Caco-2 (cell line): ENCODE measurements around the gene ADIPOR2. TPM values are rescaled to one million over a fixed set of nuclear protein-coding genes. Genes with fewer than 3 reads are reported as not detected.

Source experiments
- BruUV-seq: library from RNA; stranded (reverse); fragments of 400-500 nt; replicated peaks from 2 replicates; lab custom pipeline; 2021; lab: Mats Ljungman, UMichigan
- CTCF ChIA-PET: fragments of 300-600 bp; sonication (Branson Sonifier 250); formaldehyde crosslinking; loops from one replicate; lab custom pipeline; 2022; ENCODE audit warnings: antibody characterized with exemption; lab: Charles Lee
- POLR2A ChIA-PET: fragments of 300-600 bp; sonication (Branson Sonifier 250); formaldehyde crosslinking; loops from one replicate; lab custom pipeline; 2022; ENCODE audit warnings: antibody characterized with exemption; lab: Charles Lee
- DNase-seq, 2 experiments: peaks; one replicate each; pipeline versions ENCODE4 v3.0.0 to v3.0.0-alpha.2; 2020 to 2022
- H3K27me3 ChIP-seq: replicated peaks from 2 replicates; pipeline ENCODE4 v1.6.0; 2011; ENCODE audit warnings: low read length; ENCODE audit not compliant: control insufficient read depth, insufficient read depth
- H3K36me3 ChIP-seq: 2 replicates; pipeline ENCODE4 v1.5.1; 2011; ENCODE audit warnings: low read length; ENCODE audit not compliant: control insufficient read depth, insufficient read depth
- H3K4me1 ChIP-seq: fragments of 250-450 bp; sonication (Bioruptor Pico); 2 replicates; pipeline ENCODE4 v1.5.1; 2020; ENCODE audit warnings: mild to moderate bottlenecking
- H3K4me3 ChIP-seq: 2 replicates; pipeline ENCODE4 v1.5.1; 2011; ENCODE audit warnings: low read depth, mild to moderate bottlenecking, control low read depth, low read length
- H3K9me3 ChIP-seq: fragments of 250-450 bp; sonication (Bioruptor Pico); 2 replicates; pipeline ENCODE4 v1.5.1; 2020; ENCODE audit warnings: mild to moderate bottlenecking, moderate library complexity
- H3K27ac Mint-ChIP-seq: one replicate; pipeline ENCODE4 v1.8.0; 2022; ENCODE audit warnings: mixed read lengths; ENCODE audit not compliant: unreplicated experiment
- H3K27me3 Mint-ChIP-seq: one replicate; pipeline ENCODE4 v1.8.0; 2022; ENCODE audit warnings: mixed read lengths; ENCODE audit not compliant: insufficient read depth, unreplicated experiment
- H3K36me3 Mint-ChIP-seq: one replicate; pipeline ENCODE4 v1.8.0; 2022; ENCODE audit warnings: mild to moderate bottlenecking, mixed read lengths; ENCODE audit not compliant: insufficient read depth, unreplicated experiment
- H3K4me1 Mint-ChIP-seq: one replicate; pipeline ENCODE4 v1.8.0; 2022; ENCODE audit warnings: low read depth, mixed read lengths; ENCODE audit not compliant: unreplicated experiment
- H3K4me3 Mint-ChIP-seq: one replicate; pipeline ENCODE4 v1.8.0; 2022; ENCODE audit warnings: mild to moderate bottlenecking, moderate library complexity, mixed read lengths; ENCODE audit not compliant: unreplicated experiment
- H3K9me3 Mint-ChIP-seq: one replicate; pipeline ENCODE4 v1.8.0; 2022; ENCODE audit warnings: mixed read lengths; ENCODE audit not compliant: unreplicated experiment
- intact Hi-C: fragments of 100-400 bp; cut with micrococcal nuclease; formaldehyde crosslinking; loops from one replicate; pipeline ENCODE4 v1.10.0; 2022; ENCODE audit not compliant: unreplicated experiment
- total RNA-seq: library from RNA; stranded (reverse); gene quantifications from 2 replicates; pipeline ENCODE4 v1.2.3, GENCODE V29; 2022
- TF ChIP-seq, protein P1 (sequence below), 2 experiments: fragments of 200-600 bp in 1 of 2; IDR thresholded peaks; 1 replicate in 1 of 2; 2 replicates in 1 of 2; pipeline versions ENCODE4 v1.5.1 to v1.8.0; 2011 to 2022; ENCODE audit warnings: antibody characterized with exemption in 1 of 2, control low read depth in 1 of 2, inconsistent platforms in 1 of 2, low read depth in 1 of 2, low read length in 1 of 2, mild to moderate bottlenecking in 1 of 2, moderate library complexity in 1 of 2; ENCODE audit not compliant: insufficient read depth in 1 of 2, severe bottlenecking in 1 of 2, unreplicated experiment in 1 of 2

The ADIPOR2 gene
- total RNA-seq, 1 experiment from 2014 or later, result 119 TPM

DNA sequence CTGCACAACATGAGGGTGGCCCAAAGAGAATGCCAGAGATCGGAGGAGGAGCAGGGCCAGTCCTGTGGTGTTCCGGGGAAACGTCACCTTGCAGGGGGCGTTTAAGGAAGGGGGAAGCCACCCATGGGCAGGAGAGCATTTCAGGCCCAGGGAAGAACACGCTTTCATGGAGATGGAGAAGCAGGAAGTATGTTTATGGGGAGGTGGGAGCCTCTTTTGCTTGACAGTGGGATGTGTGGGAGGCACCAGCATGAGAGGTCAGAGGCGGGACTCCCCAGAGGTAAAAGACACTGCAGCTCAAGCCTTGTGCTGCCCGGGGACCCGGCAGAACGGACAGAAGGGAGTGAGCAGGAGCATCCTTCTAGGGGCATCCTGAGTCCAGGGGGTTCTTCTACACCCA is 128.2 kb downstream of the ADIPOR2 start:
- H3K36me3 Mint-ChIP-seq, result peaks cover 5% of the 10 kb centered on the region
- no peaks in the 10 kb centered on the region for H3K27me3 ChIP-seq
- intact Hi-C loops, result no loop called here
- peaks cover 7% of the 10 kb centered on the region for H3K4me1 Mint-ChIP-seq
- ChIA-PET POLR2A (no interaction called here), CTCF (no interaction called here)
- BruUV-seq, result no TSS peak
- H3K27ac Mint-ChIP-seq, result no peak overlapping the region
- no peaks in the 10 kb centered on the region for H3K36me3 ChIP-seq
- TF ChIP-seq, protein P1, sequence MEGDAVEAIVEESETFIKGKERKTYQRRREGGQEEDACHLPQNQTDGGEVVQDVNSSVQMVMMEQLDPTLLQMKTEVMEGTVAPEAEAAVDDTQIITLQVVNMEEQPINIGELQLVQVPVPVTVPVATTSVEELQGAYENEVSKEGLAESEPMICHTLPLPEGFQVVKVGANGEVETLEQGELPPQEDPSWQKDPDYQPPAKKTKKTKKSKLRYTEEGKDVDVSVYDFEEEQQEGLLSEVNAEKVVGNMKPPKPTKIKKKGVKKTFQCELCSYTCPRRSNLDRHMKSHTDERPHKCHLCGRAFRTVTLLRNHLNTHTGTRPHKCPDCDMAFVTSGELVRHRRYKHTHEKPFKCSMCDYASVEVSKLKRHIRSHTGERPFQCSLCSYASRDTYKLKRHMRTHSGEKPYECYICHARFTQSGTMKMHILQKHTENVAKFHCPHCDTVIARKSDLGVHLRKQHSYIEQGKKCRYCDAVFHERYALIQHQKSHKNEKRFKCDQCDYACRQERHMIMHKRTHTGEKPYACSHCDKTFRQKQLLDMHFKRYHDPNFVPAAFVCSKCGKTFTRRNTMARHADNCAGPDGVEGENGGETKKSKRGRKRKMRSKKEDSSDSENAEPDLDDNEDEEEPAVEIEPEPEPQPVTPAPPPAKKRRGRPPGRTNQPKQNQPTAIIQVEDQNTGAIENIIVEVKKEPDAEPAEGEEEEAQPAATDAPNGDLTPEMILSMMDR (IDR thresholded peaks at IDR 0.05; ENCODE audit: insufficient read depth in 1 of 2, low read depth in 1 of 2, low read length in 1 of 2, severe bottlenecking in 1 of 2, unreplicated experiment in 1 of 2), result no peak
- H3K4me3 ChIP-seq, result no peak overlapping the region
- no peaks in the 10 kb centered on the region for H3K9me3 ChIP-seq
- no peaks in the 10 kb centered on the region for H3K9me3 Mint-ChIP-seq
- peaks cover 15% of the 10 kb centered on the region for H3K27me3 Mint-ChIP-seq
- DNase-seq, result no peak
- no peak overlapping the region for H3K4me3 Mint-ChIP-seq
- H3K4me1 ChIP-seq, result peaks cover 12% of the 10 kb centered on the region; the same call in 1 of the 2 replicates

DNA sequence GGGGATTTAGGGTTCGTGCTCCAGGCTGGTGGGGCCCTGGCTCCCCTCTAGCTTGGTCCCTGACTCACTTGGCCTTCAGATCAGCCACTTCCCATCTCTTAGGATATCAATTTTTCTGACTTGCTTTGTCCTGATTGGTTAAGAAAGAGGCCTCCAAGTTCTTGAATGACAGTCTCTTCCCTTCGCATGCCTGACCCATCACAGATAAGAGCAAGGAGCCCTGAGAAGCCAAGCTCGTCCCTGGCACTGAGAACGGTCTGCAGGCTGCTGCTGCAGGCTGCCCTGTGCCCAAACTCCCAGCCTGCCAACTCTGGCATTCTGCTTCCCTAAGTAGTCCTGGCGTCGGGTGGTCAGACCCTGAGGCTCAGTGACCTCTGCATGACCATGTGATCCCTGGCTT is 128.7 kb downstream of the ADIPOR2 start:
- Mint-ChIP-seq H3K4me1 (peaks cover 7% of the 10 kb centered on the region), H3K9me3 (no peaks in the 10 kb centered on the region), H3K4me3 (no peak overlapping the region), H3K36me3 (peaks cover 5% of the 10 kb centered on the region), H3K27ac (no peak overlapping the region), H3K27me3 (peaks cover 15% of the 10 kb centered on the region)
- Histone ChIP-seq H3K36me3 (no peaks in the 10 kb centered on the region), H3K4me3 (no peak overlapping the region), H3K4me1 (peaks cover 12% of the 10 kb centered on the region; the same call in 1 of the 2 replicates), H3K9me3 (no peaks in the 10 kb centered on the region), H3K27me3 (no peaks in the 10 kb centered on the region)
- ChIA-PET CTCF (no interaction called here), POLR2A (no interaction called here)
- no TSS peak for BruUV-seq
- TF ChIP-seq, protein P1 (IDR thresholded peaks at IDR 0.05; ENCODE audit: insufficient read depth in 1 of 2, low read depth in 1 of 2, low read length in 1 of 2, severe bottlenecking in 1 of 2, unreplicated experiment in 1 of 2), result no peak
- intact Hi-C loops, result no loop called here
- DNase-seq, result no peak

DNA sequence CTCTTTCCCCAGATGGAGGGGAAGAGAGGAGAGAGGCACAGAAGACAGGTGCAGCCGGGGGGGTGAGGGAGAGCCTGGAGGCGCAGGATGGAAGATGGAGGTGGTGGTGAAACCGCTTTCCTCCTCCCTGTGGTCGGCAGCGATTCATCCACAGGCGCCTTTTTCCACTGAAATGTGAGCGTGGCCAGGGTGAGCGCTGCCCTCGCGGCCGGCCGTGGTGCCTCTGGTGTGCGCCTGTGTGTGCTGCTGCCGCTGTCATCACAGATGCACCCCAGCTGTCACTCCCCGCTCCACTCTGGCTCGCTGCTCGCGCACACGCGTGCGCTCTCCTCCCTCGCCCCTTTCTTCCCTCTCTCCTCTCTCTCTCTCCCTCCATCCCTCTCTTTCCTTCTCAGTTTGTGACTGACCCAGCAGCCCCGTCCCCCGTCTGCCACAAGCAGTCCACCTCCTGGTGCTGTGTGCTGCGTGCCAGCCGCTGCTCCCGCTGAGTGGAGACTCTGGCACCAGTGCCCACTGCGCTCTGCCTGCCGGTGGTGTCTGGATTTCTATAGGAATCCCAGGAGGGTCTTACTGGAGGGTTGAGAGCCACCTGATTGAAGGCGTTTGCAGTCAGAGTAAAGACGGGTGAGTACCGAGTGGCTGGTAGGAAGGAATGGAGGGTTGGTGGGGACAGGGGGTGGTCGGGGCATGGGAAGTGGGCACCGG is 129.5 kb downstream of the ADIPOR2 start, which contains the start of gene LRTM2:
Gene LRTM2 (plus strand): TSS at position 375 of the 705 bp plus-strand sequence. CDS start 7,584 bp downstream, outside the sequence.
- ChIA-PET POLR2A (interaction anchor here (0.5 kb wide), 1 partner anchor 744 kb away, joined by 9 read pairs; no protein-coding TSS in a partner anchor), CTCF (no interaction called here)
- peaks cover 12% of the 10 kb centered on the region; the same call in 1 of the 2 replicates for H3K4me1 ChIP-seq
- H3K4me3 ChIP-seq, result no peak within 1 kb of the TSS
- H3K9me3 ChIP-seq, result no peaks in the 10 kb centered on the region
- no peaks in the 10 kb centered on the region for H3K36me3 ChIP-seq
- Mint-ChIP-seq H3K4me1 (peaks cover 7% of the 10 kb centered on the region), H3K27ac (no peak within 1 kb of the TSS), H3K27me3 (peaks cover 15% of the 10 kb centered on the region), H3K36me3 (peaks cover 5% of the 10 kb centered on the region), H3K9me3 (no peaks in the 10 kb centered on the region), H3K4me3 (no peak within 1 kb of the TSS)
- TF ChIP-seq, protein P1 (IDR thresholded peaks at IDR 0.05; ENCODE audit: insufficient read depth in 1 of 2, low read depth in 1 of 2, low read length in 1 of 2, severe bottlenecking in 1 of 2, unreplicated experiment in 1 of 2), result no peak
- DNase-seq, result no peak
- H3K27me3 ChIP-seq, result no peaks in the 10 kb centered on the region
- no TSS peak for BruUV-seq
- intact Hi-C loops, result no loop called here
